Ecto neural progenitor cell (in vitro differentiated cells): ENCODE results near the gene TUNAR.

Experiments used
- DNase-seq: peaks from one replicate; pipeline ENCODE4 v3.0.0-alpha.2; 2018; ENCODE audit warnings: low spot score

Gene TUNAR

GRCh38 chr14:95872777-95873176 lies 3.9 kb upstream of the TUNAR start:
- DNase-seq, result no peak

GRCh38 chr14:95875831-95876760 lies 536 bp upstream of the TUNAR start:
- DNase-seq, result peak; percentile 78

GRCh38 chr14:95877633-95878032 lies 1.0 kb downstream of the TUNAR start:
- DNase-seq, result no peak

GRCh38 chr14:95884377-95884776 lies 7.7 kb downstream of the TUNAR start:
- no peak for DNase-seq

GRCh38 chr14:95885278-95885677 lies 8.6 kb downstream of the TUNAR start:
- DNase-seq, result no peak

GRCh38 chr14:95885866-95886265 lies 9.2 kb downstream of the TUNAR start:
- no peak for DNase-seq

GRCh38 chr14:95886366-95887056 lies 9.9 kb downstream of the TUNAR start:
- no peak for DNase-seq

- DNase-seq, result no peak
Measured at GRCh38 chr14:95887351-95887750, 10.7 kb downstream of the TUNAR start.

- no peak for DNase-seq
Measured at GRCh38 chr14:95889236-95889979, 12.8 kb downstream of the TUNAR start.

GRCh38 chr14:95891742-95892141 lies 15.1 kb downstream of the TUNAR start:
- no peak for DNase-seq

- DNase-seq, result no peak
Measured at GRCh38 chr14:95892142-95892541, 15.5 kb downstream of the TUNAR start.

GRCh38 chr14:95895720-95896119 lies 19.1 kb downstream of the TUNAR start:
- DNase-seq, result peak; percentile 59

- no peak for DNase-seq
Measured at GRCh38 chr14:95896498-95897135, 20.0 kb downstream of the TUNAR start.

- DNase-seq, result no peak
Measured at GRCh38 chr14:95897280-95897679, 20.6 kb downstream of the TUNAR start.

GRCh38 chr14:95901054-95901453 lies 24.4 kb downstream of the TUNAR start:
- no peak for DNase-seq

- DNase-seq, result no peak
Measured at GRCh38 chr14:95902273-95902826, 25.7 kb downstream of the TUNAR start.

- no peak for DNase-seq
Measured at GRCh38 chr14:95903165-95903564, 26.5 kb downstream of the TUNAR start.

GRCh38 chr14:95903616-95904107 lies 27.0 kb downstream of the TUNAR start:
- no peak for DNase-seq

GRCh38 chr14:95906591-95906990 lies 30.0 kb downstream of the TUNAR start:
- no peak for DNase-seq

GRCh38 chr14:95910628-95911027 lies 34.0 kb downstream of the TUNAR start:
- DNase-seq, result no peak

- no peak for DNase-seq
Measured at GRCh38 chr14:95911456-95911855, 34.8 kb downstream of the TUNAR start.

- peak; percentile 60 for DNase-seq
Measured at GRCh38 chr14:95915330-95915729, 38.7 kb downstream of the TUNAR start.
